Effector memory CD4-positive, alpha-beta T cell (primary cell): ENCODE results near the gene RAP2B.
A peak's percentile ranks its signal among the peaks of the same experiment; 100 is the strongest.

ENCODE experiments used
- DNase-seq, 3 donors: peaks; one replicate each; pipeline ENCODE4 v3.0.0-alpha.2; 2020
- H3K27ac ChIP-seq: 2 replicates; pipeline ENCODE4 v1.7.0; 2013; ENCODE audit warnings: mild to moderate bottlenecking, low read length, moderate library complexity; ENCODE audit not compliant: insufficient read depth, poor library complexity, severe bottlenecking
- H3K27me3 ChIP-seq: replicated peaks from 2 replicates; pipeline ENCODE4 v1.7.0; 2013; ENCODE audit warnings: mild to moderate bottlenecking, low read length; ENCODE audit not compliant: insufficient read depth, control insufficient read depth, poor library complexity, severe bottlenecking
- H3K36me3 ChIP-seq: 2 replicates; pipeline ENCODE4 v1.7.0; 2013; ENCODE audit warnings: mild to moderate bottlenecking, low read length, moderate library complexity; ENCODE audit not compliant: control insufficient read depth, insufficient read depth
- H3K4me1 ChIP-seq: 2 replicates; pipeline ENCODE4 v1.7.0; 2013; ENCODE audit warnings: low read length, mild to moderate bottlenecking; ENCODE audit not compliant: control insufficient read depth, insufficient read depth, poor library complexity, severe bottlenecking
- H3K4me3 ChIP-seq: 2 replicates; pipeline ENCODE4 v1.7.0; 2013; ENCODE audit warnings: low read length, low read depth, mild to moderate bottlenecking; ENCODE audit not compliant: insufficient read depth, poor library complexity, severe bottlenecking
- H3K9me3 ChIP-seq: 2 replicates; pipeline ENCODE4 v1.7.0; 2013; ENCODE audit warnings: mild to moderate bottlenecking, low read length, moderate library complexity; ENCODE audit not compliant: control insufficient read depth

RAP2B gene

GRCh38 chr3:153158961-153159735 is 2.9 kb upstream of the RAP2B start:
- H3K4me1 ChIP-seq: peaks cover 7% of the 10 kb centered on the region
- no peak overlapping the region for H3K4me3 ChIP-seq
- H3K27ac ChIP-seq: no peak overlapping the region
- no peaks in the 10 kb centered on the region for H3K27me3 ChIP-seq
- no peaks in the 10 kb centered on the region for H3K36me3 ChIP-seq
- DNase-seq: no peak
- no peaks in the 10 kb centered on the region for H3K9me3 ChIP-seq

- no peaks in the 10 kb centered on the region for H3K27me3 ChIP-seq
- H3K9me3 ChIP-seq: no peaks in the 10 kb centered on the region
- DNase-seq: no peak
These were observed 2.1 kb upstream of the RAP2B start for GRCh38 chr3:153159771-153160397.

GRCh38 chr3:153160451-153161137 is 1.4 kb upstream of the RAP2B start:
- H3K27ac ChIP-seq: peak overlapping the region; percentile 88
- peak overlapping the region; percentile 95 for H3K4me3 ChIP-seq
- DNase-seq: peak; percentile 59 to 76 (median 70)
- H3K27me3 ChIP-seq: no peaks in the 10 kb centered on the region
- no peaks in the 10 kb centered on the region for H3K36me3 ChIP-seq
- H3K4me1 ChIP-seq: peaks cover 7% of the 10 kb centered on the region
- H3K9me3 ChIP-seq: no peaks in the 10 kb centered on the region

More at GRCh38 chr3:153159771-153160397, 2.1 kb upstream of the RAP2B start:
- Histone ChIP-seq H3K36me3 (no peaks in the 10 kb centered on the region), H3K4me1 (peaks cover 7% of the 10 kb centered on the region), H3K27ac (peak overlapping the region; percentile 88), H3K4me3 (peak overlapping the region; percentile 95)

- peak overlapping the region; percentile 95 for H3K4me3 ChIP-seq
- peak; percentile 86 to 91 (median 88) for DNase-seq
- H3K9me3 ChIP-seq: no peaks in the 10 kb centered on the region
- H3K4me1 ChIP-seq: peaks cover 7% of the 10 kb centered on the region
- peak overlapping the region; percentile 88 for H3K27ac ChIP-seq
- no peaks in the 10 kb centered on the region for H3K36me3 ChIP-seq
- no peaks in the 10 kb centered on the region for H3K27me3 ChIP-seq
These were observed 800 bp upstream of the RAP2B start for GRCh38 chr3:153161138-153161713.

GRCh38 chr3:153162513-153163392 is 727 bp downstream of the RAP2B start:
- no peaks in the 10 kb centered on the region for H3K9me3 ChIP-seq
- H3K27ac ChIP-seq: peak overlapping the region; percentile 88
- no peaks in the 10 kb centered on the region for H3K36me3 ChIP-seq
- H3K4me1 ChIP-seq: peaks cover 7% of the 10 kb centered on the region
- peak; percentile 12 to 21 (median 12) for DNase-seq
- peak overlapping the region; percentile 95 for H3K4me3 ChIP-seq
- H3K27me3 ChIP-seq: no peaks in the 10 kb centered on the region

- DNase-seq: no peak
These were observed 1.3 kb downstream of the RAP2B start for GRCh38 chr3:153163393-153163724.

GRCh38 chr3:153163756-153164550 is 1.9 kb downstream of the RAP2B start:
- no peak for DNase-seq
- H3K27ac ChIP-seq: peak overlapping the region; percentile 88
- peak overlapping the region; percentile 95 for H3K4me3 ChIP-seq
- H3K27me3 ChIP-seq: no peaks in the 10 kb centered on the region
- H3K4me1 ChIP-seq: peaks cover 7% of the 10 kb centered on the region
- no peaks in the 10 kb centered on the region for H3K9me3 ChIP-seq
- H3K36me3 ChIP-seq: no peaks in the 10 kb centered on the region

More at GRCh38 chr3:153163393-153163724, 1.3 kb downstream of the RAP2B start:
- Histone ChIP-seq H3K27me3 (no peaks in the 10 kb centered on the region), H3K9me3 (no peaks in the 10 kb centered on the region), H3K27ac (peak overlapping the region; percentile 88), H3K36me3 (no peaks in the 10 kb centered on the region), H3K4me1 (peaks cover 7% of the 10 kb centered on the region), H3K4me3 (peak overlapping the region; percentile 95)

GRCh38 chr3:153165261-153165681 is 3.2 kb downstream of the RAP2B start:
- DNase-seq: no peak
- H3K4me3 ChIP-seq: peak overlapping the region; percentile 95
- H3K27me3 ChIP-seq: no peaks in the 10 kb centered on the region
- no peak overlapping the region for H3K27ac ChIP-seq
- H3K4me1 ChIP-seq: peaks cover 1% of the 10 kb centered on the region
- no peaks in the 10 kb centered on the region for H3K36me3 ChIP-seq
- H3K9me3 ChIP-seq: no peaks in the 10 kb centered on the region

GRCh38 chr3:153166206-153166605 is 4.2 kb downstream of the RAP2B start:
- no peaks in the 10 kb centered on the region for H3K36me3 ChIP-seq
- peak overlapping the region; percentile 95 for H3K4me3 ChIP-seq
- no peak for DNase-seq
- H3K27me3 ChIP-seq: no peaks in the 10 kb centered on the region
- H3K9me3 ChIP-seq: no peaks in the 10 kb centered on the region
- no peak overlapping the region for H3K27ac ChIP-seq
- no peaks in the 10 kb centered on the region for H3K4me1 ChIP-seq
